ENCODE results near the gene TCTA.
"Not testable (repeated sequence)": the region's sequence is repeated elsewhere in the genome, so short reads cannot be mapped to it uniquely, and the experiment has no call there.

The TCTA gene

GRCh38 chr3:49403891-49404290 lies 8.3 kb upstream of the TCTA start:
- DNase-seq = no peak
- Histone ChIP-seq H3K27ac (no peak overlapping the region), H3K27me3 (ENCODE audit: insufficient read depth, low read depth, severe bottlenecking) (no peaks in the 10 kb centered on the region), H3K9me3 (ENCODE audit: severe bottlenecking) (no peaks in the 10 kb centered on the region), H3K4me3 (ENCODE audit: low read depth, low read length) (no peak overlapping the region), H3K36me3 (peaks cover 35% of the 10 kb centered on the region)
- TF ChIP-seq CTCF (IDR thresholded peaks at IDR 0.05; ENCODE audit: low read depth, low read length) = no peak

- H3K27me3 ChIP-seq (ENCODE audit: insufficient read depth, low read depth, severe bottlenecking); DNase-seq; H3K9me3 ChIP-seq (ENCODE audit: severe bottlenecking); H3K4me3 ChIP-seq (ENCODE audit: low read depth, low read length): not testable (repeated sequence)
- Histone ChIP-seq H3K27ac (0 out of 2 replicates have a peak overlapping the region, but pooled peaks have one; percentile 0), H3K36me3 (peaks cover 39% of the 10 kb centered on the region)
These were observed 6.7 kb upstream of the TCTA start for GRCh38 chr3:49405570-49405969.

DNA sequence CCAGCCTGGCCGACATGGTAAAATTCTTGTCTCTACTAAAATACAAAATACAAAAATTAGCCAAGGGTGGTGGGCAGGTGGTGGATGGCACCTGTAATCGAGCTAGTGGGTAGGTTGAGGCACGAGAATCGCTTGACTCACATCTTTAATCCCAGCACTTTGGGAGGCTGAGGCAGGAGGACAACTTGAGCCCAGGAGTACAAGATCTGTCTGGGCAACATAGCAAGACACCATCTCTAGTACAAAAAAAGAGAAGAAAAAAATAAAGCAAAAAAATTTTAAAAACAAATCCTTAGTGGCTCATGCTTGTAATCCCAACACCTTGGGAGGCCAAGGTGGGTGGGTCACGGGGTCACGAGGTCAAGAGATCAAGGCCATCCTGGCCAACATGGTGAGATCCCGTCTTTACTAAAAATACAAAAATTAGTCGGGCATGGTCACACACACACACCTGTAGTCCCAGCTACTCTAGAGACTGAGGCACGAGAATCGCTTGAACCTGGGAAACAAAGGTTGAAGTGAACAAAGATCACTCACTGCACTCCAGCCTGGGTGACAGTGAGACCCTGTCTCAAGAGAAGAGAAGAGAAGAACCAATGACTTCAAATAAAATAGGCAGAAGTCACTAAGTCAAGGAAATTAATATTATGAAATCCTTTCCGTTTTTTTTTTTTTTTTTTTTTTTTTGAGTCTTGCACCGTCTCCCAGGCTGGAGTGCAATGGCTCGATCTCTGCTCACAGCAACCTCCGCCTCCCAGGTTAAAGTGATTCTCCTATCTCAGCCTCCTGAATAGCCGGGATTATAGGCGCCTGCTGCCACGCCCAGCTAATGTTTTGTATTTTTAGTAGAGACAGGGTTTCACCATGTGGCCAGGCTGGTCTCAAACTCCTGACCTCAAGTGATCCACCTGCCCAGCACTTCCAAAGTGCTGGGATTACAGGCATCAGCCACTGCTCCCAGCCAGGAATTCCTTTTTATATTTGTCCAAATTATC lies 5.4 kb upstream of the TCTA start:
- Histone ChIP-seq H3K27ac (no peak overlapping the region), H3K4me3 (ENCODE audit: low read depth, low read length) (no peak overlapping the region), H3K9me3 (ENCODE audit: severe bottlenecking) (no peaks in the 10 kb centered on the region), H3K27me3 (ENCODE audit: insufficient read depth, low read depth, severe bottlenecking) (no peaks in the 10 kb centered on the region), H3K36me3 (peaks cover 32% of the 10 kb centered on the region)
- DNase-seq = peak; percentile 62
- TF ChIP-seq CTCF (IDR thresholded peaks at IDR 0.05; ENCODE audit: low read depth, low read length) = no peak

GRCh38 chr3:49410066-49410845 lies 2.0 kb upstream of the TCTA start:
- Histone ChIP-seq H3K27me3 (ENCODE audit: insufficient read depth, low read depth, severe bottlenecking) (no peaks in the 10 kb centered on the region), H3K27ac (peak overlapping the region; percentile 94), H3K36me3 (peaks cover 27% of the 10 kb centered on the region), H3K9me3 (ENCODE audit: severe bottlenecking) (no peaks in the 10 kb centered on the region), H3K4me3 (ENCODE audit: low read depth, low read length) (peak overlapping the region; percentile 97)
- no peak for TF ChIP-seq CTCF (IDR thresholded peaks at IDR 0.05; ENCODE audit: low read depth, low read length)
- no peak for DNase-seq

- peak overlapping the region; percentile 94 for H3K27ac ChIP-seq
- no peaks in the 10 kb centered on the region for H3K9me3 ChIP-seq (ENCODE audit: severe bottlenecking)
- peaks cover 28% of the 10 kb centered on the region for H3K36me3 ChIP-seq
- H3K27me3 ChIP-seq (ENCODE audit: insufficient read depth, low read depth, severe bottlenecking) = no peaks in the 10 kb centered on the region
- H3K4me3 ChIP-seq (ENCODE audit: low read depth, low read length) = peak overlapping the region; percentile 97
- no peak for TF ChIP-seq CTCF (IDR thresholded peaks at IDR 0.05; ENCODE audit: low read depth, low read length)
- DNase-seq = no peak
These were observed 1.2 kb upstream of the TCTA start for GRCh38 chr3:49410846-49411534.
